ENCODE results near the gene DOCK2.
A peak's percentile ranks its signal among the peaks of the same experiment; 100 is the strongest.

Gene DOCK2

GRCh38 chr5:169688106-169688505, 51.0 kb downstream of the DOCK2 start:
- DNase-seq (ENCODE audit: low read depth, low spot score), result no peak

DNA sequence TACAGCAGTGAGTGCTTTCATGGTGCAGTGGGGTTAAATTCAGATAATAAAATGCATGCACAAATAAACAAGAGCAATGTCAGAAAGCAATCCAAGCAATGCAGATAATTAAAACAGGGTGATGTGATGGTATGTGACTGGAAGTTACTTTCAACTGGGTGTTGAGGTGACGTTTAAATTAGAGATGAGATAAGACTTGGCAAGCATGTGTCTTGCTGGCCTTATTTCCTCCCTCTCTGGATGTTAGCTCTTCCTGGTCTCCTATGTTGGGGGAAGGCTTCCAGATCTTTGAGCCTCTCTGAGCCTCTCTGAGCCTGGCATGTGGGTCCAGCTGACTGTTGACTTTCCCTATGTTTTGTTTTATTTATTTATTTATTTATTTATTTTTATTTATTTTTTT, 54.4 kb downstream of the DOCK2 start:
- no peak for DNase-seq (ENCODE audit: low read depth, low spot score)

- peak; percentile 72 for DNase-seq (ENCODE audit: low read depth, low spot score)
These were observed 57.1 kb downstream of the DOCK2 start for GRCh38 chr5:169694091-169694625.

GRCh38 chr5:169695025-169695625, 58.0 kb downstream of the DOCK2 start:
- DNase-seq (ENCODE audit: low read depth, low spot score), result peak; percentile 41

DNA sequence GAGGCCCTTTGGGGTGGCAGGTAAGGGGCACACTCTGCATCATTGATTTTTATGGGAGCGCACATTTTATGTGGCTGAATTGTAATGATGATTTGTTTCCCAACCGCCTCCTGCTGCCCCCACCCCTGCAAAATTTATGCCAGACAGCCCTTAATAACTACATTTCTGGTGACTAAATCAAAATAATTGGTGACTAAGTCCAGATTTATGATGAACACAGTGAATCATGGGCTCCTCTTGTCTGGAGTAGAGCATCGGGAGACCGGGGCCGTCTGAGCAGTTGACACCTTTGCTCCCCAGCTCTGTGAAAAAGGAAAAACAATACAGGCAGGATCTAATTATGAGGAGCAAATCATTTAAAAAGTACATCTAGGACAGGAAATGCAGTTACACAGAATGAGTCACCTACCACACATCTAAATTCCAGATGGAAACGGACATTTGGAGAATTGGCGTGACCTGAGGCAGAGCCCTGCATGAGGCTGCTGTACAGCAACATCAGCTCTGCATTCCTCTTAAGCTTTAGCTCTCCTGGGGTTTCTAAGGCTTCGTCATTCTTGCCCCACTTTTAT, 58.9 kb downstream of the DOCK2 start:
- DNase-seq (ENCODE audit: low read depth, low spot score), result peak; percentile 96

DNA sequence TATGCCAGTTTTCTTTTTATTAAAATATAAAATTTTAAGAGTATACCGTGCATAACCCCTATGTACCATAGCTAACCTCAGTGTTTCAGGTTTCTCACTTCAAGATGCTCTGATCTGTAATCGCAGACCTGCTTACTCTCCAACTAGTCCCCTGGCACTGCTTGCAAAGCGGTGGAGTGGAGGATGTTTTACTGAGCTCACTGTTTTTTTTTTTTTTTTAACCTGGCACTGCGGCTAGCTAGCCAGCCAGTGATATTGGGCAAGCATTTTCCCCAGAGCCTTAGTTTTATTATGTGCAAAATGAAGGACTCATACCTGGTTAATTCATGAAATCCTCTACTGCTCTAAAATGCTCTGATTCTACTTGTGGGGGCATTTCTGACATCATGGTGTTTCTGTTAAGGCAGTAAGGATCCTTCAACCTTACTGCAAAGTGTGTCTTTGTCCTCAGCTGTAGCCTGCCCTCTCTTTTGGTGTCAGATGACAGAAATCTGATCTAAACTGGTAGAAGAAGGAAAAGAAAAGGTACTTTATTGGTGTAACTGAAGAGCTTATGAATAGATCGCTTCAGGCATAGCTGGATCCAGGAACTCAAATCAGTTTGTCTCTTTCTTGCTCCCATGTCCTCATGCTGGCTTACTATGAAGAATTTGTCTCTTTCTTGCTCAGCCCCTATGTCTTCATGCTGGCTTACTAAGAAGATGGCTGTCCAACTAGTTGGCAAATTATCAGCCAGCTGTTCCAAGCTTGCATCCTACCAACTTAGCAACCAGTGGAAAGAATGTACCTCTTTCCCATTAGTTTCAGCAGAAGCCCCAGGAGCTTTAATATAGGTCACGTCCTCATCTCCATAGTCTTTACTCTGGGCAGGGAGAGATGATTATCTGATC, 59.8 kb downstream of the DOCK2 start:
- peak; percentile 73 for DNase-seq (ENCODE audit: low read depth, low spot score)

DNA sequence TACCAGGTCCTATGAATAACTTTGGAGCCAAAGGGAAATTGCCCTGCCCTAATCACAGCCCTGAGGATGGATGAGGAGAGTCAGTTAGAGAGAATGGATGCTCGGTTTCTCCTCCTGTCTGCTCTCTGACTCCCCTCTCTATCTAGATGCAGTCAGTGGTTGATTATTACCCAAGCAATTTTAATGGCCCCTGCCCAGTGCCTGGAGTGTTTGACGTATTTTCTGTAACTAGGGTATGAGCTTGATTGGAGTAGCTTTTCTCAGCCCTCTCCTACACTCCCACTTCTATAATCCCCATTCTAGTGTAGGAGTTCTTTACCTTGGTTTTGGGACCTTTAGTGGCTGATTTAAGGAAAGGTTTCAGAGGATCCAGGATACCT, 60.4 kb downstream of the DOCK2 start:
- no peak for DNase-seq (ENCODE audit: low read depth, low spot score)

DNA sequence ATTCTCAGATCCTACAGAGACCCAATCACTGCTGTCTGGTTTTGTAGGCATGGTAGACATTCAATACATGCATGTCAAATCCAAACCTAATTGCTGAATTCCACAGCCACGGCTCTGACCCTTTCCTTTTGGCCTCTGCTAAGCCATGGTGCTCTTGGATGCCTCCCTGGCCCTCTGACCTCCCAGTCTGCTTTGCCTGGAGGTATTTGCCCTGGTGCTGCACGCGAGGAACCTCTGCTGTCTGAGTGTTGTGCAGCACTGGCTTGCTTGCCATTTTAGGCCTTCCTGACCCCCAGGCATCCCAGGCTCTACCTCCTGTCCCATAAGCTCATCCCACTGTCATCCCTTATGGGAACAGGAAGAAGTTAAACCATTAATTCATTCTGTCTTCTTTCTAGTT, 60.9 kb downstream of the DOCK2 start:
- DNase-seq (ENCODE audit: low read depth, low spot score), result no peak

DNA sequence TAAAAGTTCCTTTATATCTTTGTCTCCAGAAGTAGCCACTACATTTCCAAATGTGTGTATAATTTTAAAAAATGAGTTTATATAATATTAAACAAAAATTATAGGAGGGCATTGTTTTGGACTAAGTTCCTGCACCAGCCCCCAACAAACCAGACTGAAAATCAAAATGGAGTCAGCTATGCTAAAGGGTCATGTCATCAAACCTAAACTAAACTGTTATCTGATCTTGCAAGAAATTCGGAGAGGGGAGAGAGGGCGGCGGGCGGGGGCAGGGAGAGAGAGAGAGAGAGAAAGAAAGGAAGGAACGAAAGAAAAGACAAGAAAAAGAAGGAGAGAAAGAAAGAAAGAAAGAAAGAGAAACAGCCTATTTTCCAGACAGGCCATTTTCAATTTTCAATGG, 63.5 kb downstream of the DOCK2 start:
- DNase-seq (ENCODE audit: low read depth, low spot score), result no peak

DNA sequence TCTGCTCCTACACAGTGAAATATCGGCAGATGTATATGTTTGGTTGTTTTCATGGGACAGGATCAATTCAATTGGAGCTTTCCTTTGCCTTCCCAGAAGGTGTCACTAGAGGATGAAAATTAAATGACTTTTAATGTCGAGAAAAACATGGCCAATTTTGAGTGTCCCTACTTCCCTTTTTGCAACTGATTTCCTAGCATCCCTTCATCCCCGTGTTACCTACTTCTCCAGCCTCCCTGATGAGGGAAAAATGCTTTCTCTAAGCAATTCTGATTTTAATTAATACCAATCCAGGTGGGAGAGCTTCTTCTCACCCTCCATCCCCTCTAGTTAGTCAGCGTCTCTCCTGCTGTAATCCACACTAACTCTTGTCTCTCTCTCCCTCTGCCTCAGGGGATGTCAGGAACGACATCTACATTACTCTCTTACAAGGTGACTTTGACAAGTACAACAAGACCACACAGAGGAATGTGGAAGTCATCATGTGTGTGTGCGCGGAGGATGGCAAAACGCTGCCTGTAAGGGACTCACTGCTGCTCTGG, 64.9 kb downstream of the DOCK2 start:
- peak; percentile 68 for DNase-seq (ENCODE audit: low read depth, low spot score)

- no peak for DNase-seq (ENCODE audit: low read depth, low spot score)
These were observed 65.8 kb downstream of the DOCK2 start for GRCh38 chr5:169702693-169703481.

GRCh38 chr5:169703813-169704212, 66.7 kb downstream of the DOCK2 start:
- no peak for DNase-seq (ENCODE audit: low read depth, low spot score)

GRCh38 chr5:169705322-169705721, 68.2 kb downstream of the DOCK2 start:
- no peak for DNase-seq (ENCODE audit: low read depth, low spot score)

- no peak for DNase-seq (ENCODE audit: low read depth, low spot score)
These were observed 69.0 kb downstream of the DOCK2 start for GRCh38 chr5:169706071-169706470.

DNA sequence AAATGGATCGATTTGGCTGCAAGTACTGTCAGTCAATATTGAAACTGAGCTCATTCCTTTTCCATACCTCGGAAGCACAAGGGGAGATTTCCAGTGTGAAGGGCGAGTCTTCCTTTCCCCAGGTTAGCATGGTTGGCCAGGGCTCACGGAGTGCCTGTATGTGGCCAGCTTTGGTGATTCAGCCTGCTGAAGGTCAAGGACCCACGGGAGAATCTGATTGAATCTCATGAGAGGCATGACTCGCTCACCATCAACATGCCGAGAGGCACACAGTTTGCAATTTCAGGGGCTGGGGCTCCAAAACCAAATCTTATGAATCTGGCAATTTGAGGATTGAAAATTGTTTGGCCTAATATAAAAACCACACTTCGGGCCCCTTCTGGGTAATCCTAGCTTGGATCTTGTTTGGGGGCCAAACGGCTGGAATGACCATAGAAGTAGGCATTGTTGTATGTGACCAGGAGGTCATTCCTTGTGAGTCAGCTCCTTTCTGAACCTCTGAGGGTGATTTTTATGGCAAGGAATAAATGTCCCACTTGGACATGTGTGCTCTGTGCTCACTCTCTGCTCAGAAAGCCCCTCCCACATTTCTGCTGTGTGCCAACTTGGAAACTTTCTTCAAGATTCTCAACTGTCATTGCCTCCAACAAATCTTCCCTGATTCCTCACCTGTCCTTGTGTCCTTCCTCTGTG, 69.8 kb downstream of the DOCK2 start:
- peak; percentile 67 for DNase-seq (ENCODE audit: low read depth, low spot score)

DNA sequence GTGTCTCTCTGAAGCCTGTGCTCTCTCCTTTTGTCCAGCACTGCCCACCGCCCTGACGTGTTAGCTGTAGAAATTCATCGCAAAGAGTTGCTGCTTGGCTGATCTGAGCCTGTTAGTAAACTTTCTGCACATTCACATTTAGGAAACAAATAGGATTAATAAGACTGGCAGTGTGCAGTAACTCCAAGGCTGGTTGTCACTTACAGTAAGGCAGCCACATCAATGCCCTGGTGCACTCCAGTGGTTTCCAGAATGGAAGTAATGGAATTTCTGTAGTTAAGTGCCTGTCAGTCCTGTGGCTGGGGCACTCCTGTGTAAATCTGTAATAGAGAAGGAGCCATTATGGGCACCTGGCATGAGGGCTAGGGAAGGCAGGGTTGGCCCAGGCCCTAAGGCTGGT, 70.6 kb downstream of the DOCK2 start:
- peak; percentile 73 for DNase-seq (ENCODE audit: low read depth, low spot score)

DNA sequence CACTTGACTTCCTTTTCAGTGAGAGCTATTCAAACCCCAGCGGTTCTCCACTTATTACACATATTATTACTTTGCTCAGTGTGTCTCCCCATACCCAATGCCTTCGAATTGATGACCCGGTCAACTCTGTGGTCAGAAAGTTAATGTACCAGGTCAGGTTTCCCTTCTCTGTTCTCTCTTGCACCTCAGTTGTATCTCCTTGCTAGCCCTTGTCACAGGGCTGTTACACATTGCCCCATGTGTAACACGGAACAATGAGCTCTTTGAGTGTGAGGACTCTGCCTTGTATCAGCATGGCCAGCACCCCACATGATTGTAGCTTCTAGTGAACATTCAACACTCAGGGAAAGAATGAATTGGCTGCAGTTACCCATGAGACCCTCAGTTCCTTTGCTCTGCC, 73.6 kb downstream of the DOCK2 start:
- DNase-seq (ENCODE audit: low read depth, low spot score), result no peak

- DNase-seq (ENCODE audit: low read depth, low spot score), result no peak
These were observed 74.6 kb downstream of the DOCK2 start for GRCh38 chr5:169711551-169712225.

GRCh38 chr5:169712428-169712827, 75.4 kb downstream of the DOCK2 start:
- DNase-seq (ENCODE audit: low read depth, low spot score), result no peak

DNA sequence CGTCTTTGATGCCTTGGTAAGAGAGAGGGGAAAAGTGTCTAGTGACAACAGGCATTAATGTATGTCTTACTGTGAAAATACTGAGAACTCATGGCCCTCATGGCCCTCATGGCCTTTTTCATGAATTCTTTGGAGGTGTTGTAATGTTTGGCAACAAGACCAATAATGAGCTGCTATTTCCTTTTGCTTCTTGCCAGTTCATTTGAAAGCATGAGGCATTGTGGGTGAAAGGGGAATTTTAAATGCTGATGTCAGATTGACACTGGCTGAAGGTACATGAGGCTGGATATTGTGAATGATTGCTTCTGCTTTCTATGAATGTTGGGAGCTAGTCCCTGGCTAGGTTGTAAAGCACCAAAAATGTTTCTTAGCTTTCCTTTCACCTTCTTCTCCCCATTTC, 79.2 kb downstream of the DOCK2 start:
- peak; percentile 79 for DNase-seq (ENCODE audit: low read depth, low spot score)

Measured in astrocyte of the hippocampus (primary cell).